ENCODE measurements around the gene CFAP61. TPM values are rescaled to one million over a fixed set of nuclear protein-coding genes. Genes with fewer than 3 reads are reported as not detected.

The CFAP61 gene
- total RNA-seq, 1 experiment from 2014 or later: 1.5 TPM

DNA sequence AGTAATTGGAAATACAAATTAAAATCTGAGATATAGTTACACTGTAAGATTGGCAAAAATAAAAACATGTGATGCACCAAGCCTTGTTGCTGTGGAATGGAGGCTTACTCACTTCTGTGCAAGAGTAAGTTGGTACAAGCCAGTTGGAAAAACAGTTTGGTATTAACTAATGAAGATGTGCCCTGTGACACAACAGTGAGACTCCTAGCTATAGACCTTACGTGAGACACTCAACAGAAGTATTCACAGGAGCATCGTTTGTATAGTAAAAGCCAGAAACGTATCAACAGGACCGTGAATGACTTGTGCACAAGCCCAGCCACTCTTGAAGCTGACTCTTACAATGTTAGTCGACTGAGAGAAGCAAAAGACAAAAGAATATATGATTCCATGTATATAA lies 20.5 kb upstream of the CFAP61 start:
- no peak for DNase-seq (ENCODE audit: low read depth)

DNA sequence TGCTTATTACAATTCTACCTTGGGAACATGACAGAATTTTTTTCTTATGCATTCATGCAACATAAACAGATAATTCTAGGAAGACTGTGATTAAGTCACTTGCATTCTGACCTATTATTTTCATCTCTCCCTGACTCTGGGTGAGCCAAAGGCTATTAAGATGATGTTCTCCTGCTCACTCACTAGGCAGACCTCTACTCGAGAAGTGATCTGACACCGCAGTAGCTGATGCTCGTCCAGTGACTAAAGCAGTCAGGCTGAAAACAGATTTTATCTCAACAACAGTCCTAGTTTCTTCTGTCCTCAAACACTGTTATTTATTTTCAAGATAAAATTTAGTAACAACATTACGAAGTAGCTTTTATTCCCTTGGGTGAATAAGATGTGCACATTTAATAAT lies 17.8 kb upstream of the CFAP61 start:
- no peak for DNase-seq (ENCODE audit: low read depth)

DNA sequence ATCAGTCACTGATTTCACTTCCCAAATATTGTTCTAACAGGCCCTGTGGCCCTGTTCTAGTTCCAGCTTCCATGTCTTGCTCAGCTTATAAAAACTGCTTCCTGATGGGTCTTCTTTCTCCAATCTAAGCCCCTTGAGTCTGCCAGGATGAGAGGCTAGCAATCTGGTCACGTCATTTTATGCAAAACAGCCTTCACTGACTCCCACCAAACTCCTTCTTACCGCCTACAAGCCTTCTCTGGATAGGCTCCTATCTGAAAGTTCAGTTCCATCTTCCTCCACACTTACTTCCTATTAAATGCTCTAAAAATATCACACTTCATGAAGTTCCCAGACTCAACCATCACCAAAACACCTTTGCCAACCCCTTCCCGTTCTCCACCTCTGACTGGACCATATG lies 15.6 kb upstream of the CFAP61 start:
- DNase-seq (ENCODE audit: low read depth): no peak

DNA sequence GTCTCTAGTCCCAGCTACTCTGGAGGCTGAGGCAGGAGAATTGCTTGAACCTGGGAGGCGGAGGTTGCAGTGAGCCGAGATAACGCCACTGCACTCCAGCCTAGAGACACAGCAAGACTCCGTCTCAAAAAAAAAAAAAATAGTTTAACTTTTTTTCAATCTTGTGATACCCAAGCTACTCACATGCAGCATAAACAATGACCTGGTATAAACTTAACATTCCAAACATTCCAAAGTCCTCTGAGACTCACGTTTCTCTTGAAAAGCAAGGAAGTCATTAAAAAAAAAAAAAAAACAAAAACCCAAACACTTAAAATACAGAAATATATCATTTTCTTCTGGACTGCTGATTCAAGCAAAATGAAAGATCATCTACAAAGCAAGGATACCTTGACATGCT lies 14.4 kb upstream of the CFAP61 start:
- DNase-seq (ENCODE audit: low read depth): no peak

DNA sequence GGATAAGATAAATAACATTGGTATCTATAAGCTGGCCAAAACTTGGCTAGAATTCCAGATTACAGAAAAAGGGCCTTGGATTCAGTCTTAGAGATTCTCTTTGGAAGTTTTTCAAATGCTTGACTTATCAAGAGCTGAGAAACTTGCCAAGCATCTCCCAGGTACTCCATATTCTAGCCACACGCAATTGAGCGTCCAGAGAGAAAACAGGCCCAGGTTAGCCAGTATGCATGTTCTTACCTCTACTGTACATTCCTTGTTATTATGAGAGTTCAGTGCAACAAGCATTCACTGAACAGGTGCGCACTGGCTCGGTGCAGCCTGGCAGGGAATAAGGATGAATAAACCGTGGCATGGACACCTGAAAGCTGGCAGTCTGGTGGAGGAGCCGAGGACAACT lies 13.7 kb upstream of the CFAP61 start:
- no peak for DNase-seq (ENCODE audit: low read depth)

DNA sequence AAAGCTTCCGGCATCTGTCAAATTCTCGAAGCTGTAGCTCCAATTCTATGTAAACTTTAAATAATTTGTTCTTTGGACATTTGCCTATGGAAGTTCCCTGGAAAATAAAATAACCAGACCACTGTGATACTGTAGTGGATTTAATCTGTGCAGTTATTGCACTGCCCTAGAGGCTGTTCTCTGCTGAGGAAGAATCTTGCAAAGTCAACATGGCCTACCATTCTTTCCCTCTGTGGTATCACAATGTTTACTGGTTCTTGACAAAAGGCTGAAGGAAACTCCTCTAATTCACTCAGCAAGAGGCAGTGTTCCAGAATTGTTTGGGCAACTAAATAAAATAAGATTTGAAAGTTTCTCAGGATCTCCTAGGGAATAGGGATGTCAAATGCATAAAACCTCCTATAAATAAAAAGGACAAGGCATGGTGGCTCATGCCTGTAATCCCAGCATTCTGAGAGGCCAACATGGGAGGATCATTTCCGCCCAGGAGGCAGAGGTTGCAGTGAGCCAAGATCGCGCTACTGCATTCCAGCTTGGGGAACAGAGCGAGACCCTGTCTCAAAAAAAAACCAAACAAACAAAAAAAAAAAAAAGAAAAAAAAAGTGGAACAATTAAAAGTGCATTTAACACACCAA lies 12.5 kb upstream of the CFAP61 start:
- DNase-seq (ENCODE audit: low read depth): no peak

DNA sequence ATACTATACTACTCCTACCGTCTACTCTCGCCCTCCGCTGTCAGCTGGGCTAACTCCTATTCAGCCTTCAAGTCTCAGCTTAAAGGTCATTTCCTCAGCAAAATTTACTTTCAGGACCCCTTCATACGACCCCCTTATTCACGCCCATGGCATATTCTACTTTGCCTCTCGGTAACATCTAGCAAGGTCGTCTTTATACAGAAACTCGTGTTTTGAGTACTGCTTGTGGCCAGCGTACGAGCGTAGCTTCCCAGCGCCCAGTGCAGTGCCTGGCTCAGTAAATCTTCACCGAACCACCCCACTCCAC lies 612 bp upstream of the CFAP61 start:
- DNase-seq (ENCODE audit: low read depth): no peak

GRCh38 chr20:20060234-20060998 lies 8.1 kb downstream of the CFAP61 start:
- no peak for DNase-seq (ENCODE audit: low read depth)

DNA sequence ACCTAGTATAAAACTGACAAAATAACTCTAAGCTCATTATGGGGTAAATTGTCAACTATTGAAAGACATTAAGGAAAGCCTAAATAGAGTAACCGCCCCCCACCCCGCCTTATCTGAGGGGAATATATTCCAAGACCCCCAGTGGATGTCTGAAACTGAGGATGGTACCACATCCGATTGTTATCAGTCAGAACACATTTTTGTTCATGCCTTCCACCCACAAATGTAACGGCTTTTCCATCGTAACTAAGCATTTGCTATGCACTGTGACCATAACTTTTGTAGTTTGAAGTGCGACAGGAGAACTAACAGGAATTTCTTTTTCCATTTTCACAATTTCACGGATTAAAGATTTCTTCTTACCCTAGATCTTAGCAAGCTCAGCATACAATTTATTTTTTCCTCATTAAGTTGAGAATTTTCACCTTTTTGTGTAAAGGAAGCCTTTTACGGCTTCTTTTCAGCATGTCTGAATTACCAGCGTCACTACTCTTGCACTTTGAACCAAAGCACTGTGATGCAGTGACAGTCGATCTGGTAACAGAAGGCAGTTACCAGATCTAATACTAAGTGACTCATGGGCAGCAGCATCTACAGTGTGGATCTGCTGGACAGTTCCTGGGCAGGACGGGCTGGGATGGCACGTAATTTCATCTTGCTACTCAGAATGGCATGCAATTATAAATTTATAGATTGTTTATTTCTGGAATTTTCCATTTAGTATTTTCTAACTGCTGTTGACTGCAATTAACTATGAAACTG lies 11.8 kb downstream of the CFAP61 start:
- DNase-seq (ENCODE audit: low read depth): no peak

DNA sequence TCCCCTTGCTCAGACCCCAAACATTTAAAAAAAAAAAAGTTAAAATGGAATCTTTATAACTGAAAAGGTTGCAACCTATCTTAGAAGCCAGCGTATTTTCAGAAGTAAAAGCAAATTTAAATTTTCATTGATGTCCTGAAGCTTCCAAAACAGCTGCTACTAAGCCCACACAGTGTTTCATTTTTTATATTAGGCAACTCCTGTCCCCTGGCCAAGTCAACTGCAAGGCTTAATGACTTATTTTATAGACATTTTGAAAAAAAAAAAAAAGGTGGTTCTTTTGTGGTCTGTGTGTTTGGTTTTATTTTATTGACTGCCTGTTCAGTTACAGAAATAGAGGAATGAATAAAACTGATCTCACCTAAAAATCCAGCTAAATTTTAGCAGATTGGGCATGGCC lies 13.0 kb downstream of the CFAP61 start:
- DNase-seq (ENCODE audit: low read depth): no peak

- DNase-seq (ENCODE audit: low read depth): no peak
Observed at GRCh38 chr20:20070871-20071726, 18.8 kb downstream of the CFAP61 start.

GRCh38 chr20:20073801-20074371 lies 21.6 kb downstream of the CFAP61 start:
- no peak for DNase-seq (ENCODE audit: low read depth)

GRCh38 chr20:20075032-20075431 lies 22.7 kb downstream of the CFAP61 start:
- DNase-seq (ENCODE audit: low read depth): no peak

DNA sequence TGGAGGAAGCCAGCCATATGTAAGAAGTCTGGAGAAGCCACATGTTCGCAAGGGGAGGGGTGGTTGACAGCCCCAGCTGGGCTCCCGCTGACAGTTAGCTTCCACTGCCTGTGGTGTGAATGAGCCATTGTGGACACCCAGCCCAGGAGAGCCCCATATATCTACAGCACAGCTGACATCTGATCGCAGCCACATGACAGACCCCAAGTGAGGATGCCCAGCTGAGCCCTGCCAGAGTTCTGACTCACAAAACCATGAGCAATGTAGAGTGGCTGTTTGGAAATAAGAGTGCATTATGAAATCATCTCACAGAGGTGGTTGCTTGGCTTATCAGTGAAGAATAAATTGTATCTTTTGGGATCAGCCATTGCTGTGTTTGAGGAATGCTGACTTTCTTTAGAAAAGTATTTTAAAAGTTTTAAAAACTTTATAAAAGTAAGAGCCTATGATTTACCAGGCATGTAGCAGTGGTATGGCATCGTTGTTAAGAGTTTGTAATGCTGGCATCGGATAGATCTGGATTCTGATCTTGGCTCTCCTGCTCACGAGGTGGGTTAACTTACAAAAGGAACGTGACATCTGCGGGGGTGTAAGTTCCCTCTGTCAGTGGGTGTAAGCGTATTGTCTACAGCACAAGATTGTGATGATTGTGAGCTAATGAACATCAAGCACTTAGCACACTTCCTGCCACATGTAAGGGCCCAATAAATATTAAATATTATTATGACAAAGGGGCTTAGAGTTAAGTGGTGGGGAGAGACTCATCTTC lies 24.1 kb downstream of the CFAP61 start:
- DNase-seq (ENCODE audit: low read depth): peak; percentile 88

GRCh38 chr20:20078041-20078440 lies 25.7 kb downstream of the CFAP61 start:
- DNase-seq (ENCODE audit: low read depth): no peak

GRCh38 chr20:20079102-20079784 lies 26.9 kb downstream of the CFAP61 start:
- DNase-seq (ENCODE audit: low read depth): no peak

GRCh38 chr20:20083807-20084206 lies 31.5 kb downstream of the CFAP61 start:
- no peak for DNase-seq (ENCODE audit: low read depth)

- DNase-seq (ENCODE audit: low read depth): no peak
Observed at GRCh38 chr20:20084296-20084752, 32.0 kb downstream of the CFAP61 start.

DNA sequence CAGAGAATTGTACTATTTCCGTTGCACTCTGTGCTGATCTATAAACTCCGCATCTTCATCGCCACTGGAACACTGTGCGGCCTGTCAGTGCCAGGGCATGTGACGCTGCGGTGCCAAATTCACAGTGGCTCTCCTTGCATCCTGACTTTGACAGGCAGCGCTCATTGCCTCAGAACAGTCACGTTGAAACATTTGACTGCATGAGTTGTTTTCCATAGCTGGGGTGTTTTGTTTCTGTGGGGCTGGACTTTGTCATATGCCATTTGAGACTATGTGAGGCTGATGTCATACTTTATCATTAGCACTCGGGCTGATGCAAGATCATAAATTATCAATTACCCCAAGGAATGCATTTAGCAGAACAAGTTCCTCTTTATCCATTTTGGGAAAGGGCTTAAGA lies 32.7 kb downstream of the CFAP61 start:
- DNase-seq (ENCODE audit: low read depth): no peak

DNA sequence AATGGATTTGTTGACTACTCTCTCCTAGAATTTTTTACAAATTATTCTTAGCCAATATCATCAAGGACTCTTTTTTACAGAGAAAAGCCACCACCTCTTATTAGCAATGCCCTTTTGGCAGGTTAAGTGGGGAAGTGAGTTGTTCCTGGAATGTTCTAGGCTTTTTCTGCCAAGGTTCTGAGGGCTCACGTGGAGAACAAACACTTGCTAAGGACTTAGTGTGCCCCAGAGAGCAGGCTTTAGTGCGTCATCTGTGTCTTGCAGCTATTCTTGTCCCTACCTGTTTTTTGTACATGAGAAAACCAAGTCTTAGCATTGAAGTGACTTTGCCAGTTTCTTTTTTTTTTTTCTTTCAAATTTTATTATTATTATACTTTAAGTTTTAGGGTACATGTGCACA lies 33.5 kb downstream of the CFAP61 start:
- DNase-seq (ENCODE audit: low read depth): no peak

Data from Daoy (cell line).